GM10266 (cell line): ENCODE data around the gene PRKAR2B.
"Not testable (repeated sequence)": the region's sequence is repeated elsewhere in the genome, so short reads cannot be mapped to it uniquely, and the experiment has no call there.

ENCODE experiments used
- DNase-seq: peaks from one replicate; pipeline ENCODE4 v3.0.0; 2012; ENCODE audit errors: extremely low spot score
- TF ChIP-seq, protein P1 (sequence below): IDR thresholded peaks from 2 replicates; pipeline ENCODE4 v1.5.1; 2012; ENCODE audit warnings: mild to moderate bottlenecking, low read depth; ENCODE audit not compliant: control insufficient read depth, insufficient read depth; ENCODE audit errors: missing control alignments

The PRKAR2B gene

DNA sequence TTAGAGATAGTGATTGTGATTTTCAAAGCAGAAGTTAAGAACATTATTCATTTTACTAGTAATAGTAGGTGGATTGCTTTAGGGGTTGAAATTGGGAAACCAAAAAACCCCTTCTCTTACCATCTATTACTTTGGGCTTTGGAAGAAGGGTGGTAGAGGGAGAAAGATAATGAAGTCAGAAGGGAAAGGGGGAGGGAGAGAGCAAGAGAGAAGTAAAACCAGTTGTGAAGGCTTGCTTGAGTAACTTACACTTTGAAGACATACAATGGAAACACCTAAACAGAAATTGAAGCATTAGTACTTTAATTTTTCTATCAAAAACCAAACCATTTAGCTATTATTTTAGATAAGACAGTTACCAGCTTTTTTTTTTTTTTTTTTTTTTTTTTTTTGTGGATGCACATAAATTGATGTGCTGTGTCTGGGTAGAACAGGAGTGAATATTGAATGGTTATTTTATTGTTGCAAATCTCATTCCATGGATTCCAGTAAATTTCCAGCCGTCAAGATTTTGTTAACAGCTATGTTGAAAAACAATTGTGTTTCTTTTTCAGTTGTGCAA lies 5.5 kb downstream of the PRKAR2B start:
- DNase-seq: no peak
- TF ChIP-seq, protein P1, sequence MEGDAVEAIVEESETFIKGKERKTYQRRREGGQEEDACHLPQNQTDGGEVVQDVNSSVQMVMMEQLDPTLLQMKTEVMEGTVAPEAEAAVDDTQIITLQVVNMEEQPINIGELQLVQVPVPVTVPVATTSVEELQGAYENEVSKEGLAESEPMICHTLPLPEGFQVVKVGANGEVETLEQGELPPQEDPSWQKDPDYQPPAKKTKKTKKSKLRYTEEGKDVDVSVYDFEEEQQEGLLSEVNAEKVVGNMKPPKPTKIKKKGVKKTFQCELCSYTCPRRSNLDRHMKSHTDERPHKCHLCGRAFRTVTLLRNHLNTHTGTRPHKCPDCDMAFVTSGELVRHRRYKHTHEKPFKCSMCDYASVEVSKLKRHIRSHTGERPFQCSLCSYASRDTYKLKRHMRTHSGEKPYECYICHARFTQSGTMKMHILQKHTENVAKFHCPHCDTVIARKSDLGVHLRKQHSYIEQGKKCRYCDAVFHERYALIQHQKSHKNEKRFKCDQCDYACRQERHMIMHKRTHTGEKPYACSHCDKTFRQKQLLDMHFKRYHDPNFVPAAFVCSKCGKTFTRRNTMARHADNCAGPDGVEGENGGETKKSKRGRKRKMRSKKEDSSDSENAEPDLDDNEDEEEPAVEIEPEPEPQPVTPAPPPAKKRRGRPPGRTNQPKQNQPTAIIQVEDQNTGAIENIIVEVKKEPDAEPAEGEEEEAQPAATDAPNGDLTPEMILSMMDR: no peak

DNA sequence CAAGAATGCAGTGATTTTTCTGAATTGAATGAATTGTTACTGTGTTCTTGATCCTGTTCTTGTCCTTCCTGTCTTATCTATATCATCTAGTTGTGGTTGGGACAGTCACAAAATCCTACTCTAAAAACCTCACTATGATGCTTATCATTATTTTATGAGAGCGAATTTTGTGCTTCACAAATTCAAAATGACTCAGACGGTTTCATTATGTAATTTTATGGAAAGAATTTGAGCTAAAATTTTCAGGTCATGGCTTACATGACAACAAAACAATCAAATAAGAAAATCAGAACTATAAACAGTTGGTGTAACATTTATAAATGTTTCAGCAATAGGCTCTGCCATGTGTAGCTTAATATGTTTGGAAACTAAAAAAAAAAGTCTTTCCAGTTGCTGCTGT lies 6.9 kb downstream of the PRKAR2B start:
- DNase-seq: no peak
- TF ChIP-seq, protein P1: no peak

DNA sequence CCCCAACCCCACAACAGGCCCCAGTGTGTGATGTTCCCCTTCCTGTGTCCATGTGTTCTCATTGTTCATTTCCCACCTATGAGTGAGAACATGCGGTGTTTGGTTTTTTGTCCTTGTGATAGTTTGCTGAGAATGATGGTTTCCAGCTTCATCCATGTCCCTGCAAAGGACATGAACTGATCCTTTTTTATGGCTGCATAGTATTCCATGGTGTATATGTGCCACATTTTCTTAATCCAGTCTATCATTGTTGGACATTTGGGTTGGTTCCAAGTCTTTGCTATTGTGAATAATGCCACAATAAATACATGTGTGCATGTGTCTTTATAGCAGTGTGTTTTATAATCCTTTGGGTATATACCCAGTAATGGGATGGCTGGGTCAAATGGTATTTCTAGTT lies 10.5 kb downstream of the PRKAR2B start:
- DNase-seq: not testable (repeated sequence)

DNA sequence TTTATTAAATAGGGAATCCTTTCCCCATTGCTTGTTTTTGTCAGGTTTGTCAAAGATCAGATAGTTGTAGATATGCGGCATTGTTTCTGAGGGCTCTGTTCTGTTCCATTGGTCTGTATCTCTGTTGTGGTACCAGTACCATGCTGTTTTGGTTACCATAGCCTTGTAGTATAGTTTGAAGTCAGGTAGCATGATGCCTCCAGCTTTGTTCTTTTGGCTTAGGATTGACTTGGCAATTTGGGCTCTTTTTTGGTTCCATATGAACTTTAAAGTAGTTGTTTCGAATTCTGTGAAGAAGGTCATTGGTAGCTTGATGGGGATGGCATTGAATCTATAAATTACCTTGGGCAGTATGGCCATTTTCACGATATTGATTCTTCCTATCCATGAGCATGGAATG lies 11.6 kb downstream of the PRKAR2B start:
- DNase-seq: not testable (repeated sequence)

DNA sequence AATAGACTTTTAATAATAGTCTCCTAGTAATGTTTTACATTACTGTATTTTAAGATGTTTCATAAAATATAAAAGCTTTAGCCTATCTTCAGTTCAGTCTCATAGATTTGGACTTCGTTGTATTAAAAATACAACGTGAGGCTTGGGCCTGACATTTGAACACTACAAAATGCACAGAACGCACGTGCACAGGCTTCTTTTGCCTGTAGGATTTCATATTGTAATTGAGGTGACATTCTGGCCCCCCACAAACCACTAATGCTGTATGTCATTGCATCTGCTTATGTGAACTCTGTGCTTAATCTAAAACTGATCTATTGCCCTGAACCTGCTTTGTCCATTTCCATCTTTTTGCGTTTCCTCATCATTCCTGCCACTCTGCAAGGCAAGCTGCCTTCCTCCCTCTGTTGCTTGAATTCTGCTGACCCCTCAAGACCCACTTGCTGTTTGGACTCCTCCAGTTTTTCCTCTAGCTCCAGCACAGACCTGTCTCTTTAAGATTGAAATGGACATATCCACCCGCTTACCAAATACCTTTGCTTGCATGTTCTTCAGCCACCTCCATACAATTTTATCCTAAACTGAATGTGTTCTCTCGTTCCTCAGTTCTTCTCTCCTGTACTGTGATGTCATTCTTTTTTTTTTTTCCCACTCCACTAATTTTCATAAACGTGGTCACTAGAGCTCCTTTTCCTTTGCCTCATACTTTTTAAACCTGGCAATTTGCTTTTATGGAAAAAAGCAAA lies 12.4 kb downstream of the PRKAR2B start:
- DNase-seq: no peak
- TF ChIP-seq, protein P1: no peak

DNA sequence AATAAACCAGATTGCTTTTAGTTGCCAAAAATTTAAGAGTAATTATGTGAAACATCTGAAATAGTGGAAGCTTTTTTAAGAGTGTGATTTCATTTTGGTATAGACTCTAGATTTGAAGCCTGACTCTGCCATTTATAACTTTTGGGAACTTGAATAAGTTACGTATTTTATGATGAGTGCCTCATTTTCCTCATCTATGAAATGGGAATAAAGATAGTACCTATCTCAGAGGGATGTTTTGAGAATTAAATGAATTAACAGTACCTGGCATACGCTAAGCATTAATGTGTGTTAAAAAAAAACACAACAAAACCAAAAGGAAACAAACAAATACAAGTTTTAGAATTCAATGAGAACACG lies 12.9 kb downstream of the PRKAR2B start:
- DNase-seq: no peak
- TF ChIP-seq, protein P1: no peak

DNA sequence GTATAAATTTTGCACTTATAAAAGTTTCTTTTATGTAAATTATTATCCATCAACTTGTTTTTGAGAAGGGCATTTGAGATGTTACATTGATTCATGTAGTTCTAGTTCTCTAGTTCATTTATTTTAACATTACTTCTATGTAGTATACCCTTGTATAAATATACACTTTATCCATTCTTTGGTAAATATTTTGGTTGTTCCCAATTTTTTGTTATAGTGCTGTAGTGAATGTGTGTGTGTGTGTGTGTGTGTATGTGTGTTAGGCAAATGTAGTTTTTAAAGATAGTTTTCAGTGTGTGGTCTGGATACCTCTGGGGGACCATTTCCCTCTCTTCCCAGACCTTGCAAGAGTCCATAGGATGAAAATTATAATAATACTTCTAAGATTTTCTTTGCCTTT lies 15.0 kb downstream of the PRKAR2B start:
- no peak for DNase-seq
- TF ChIP-seq, protein P1: no peak

DNA sequence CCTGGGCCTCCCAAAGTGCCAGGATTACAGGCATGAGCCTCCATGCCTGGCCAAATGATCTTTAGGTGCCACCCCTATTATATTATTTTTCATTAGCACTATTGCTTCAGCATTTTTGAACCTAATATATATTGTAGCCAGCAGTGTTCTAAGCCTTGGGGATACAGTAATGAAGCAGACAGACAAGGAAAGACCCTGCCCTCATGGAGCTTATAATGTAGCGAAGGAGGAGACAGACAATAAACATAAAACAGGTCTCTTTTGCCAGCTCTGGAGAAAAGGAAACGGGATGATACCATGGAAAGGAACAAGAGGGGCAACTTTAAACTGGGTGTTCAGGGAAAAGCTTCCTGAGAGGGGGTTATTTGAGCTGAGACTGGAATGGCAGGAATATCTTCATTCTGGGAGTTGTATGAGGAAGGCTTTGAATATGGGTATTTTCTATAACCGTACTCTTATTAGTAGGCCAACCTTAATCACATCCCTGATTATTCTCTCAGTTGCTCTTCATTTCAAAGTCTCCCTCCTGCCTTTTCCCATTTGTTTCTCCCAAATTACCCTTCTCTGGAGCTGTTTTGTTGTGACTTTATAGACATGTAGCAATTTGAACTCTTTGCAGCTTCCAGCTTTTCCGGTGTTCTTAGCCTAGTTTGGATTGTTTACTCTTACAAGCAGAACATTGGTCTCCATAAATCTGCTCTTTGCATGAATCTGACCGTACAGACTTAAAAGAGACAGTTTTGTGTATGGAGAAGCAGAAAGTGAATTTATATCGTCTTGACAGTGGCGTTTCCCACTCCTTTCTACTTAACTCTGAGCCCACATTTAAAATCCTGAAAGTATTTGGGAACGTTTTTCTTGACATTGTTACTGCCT lies 19.0 kb downstream of the PRKAR2B start:
- TF ChIP-seq, protein P1: no peak
- DNase-seq: no peak
